Lung microvascular endothelial cell (primary cell): Measurements from ENCODE around the gene MRC2. TPM values are rescaled to one million over a fixed set of nuclear protein-coding genes. Genes with fewer than 3 reads are reported as not detected.
A peak's percentile ranks its signal among the peaks of the same experiment; 100 is the strongest.
"Not testable (repeated sequence)": the region's sequence is repeated elsewhere in the genome, so short reads cannot be mapped to it uniquely, and the experiment has no call there.

ENCODE experiments used
- DNase-seq, 2 donors: peaks; one replicate each; pipeline versions ENCODE4 v3.0.0 to v3.0.0-alpha.2; 2010; ENCODE audit warnings: low read depth in 2 of 2
- total RNA-seq: library from RNA; depleted of rRNA; stranded (reverse); fragments of >200 nt; gene quantifications from 2 replicates; pipeline ENCODE4 v1.2.1, GENCODE V29; 2014

Gene MRC2
- total RNA-seq, 1 donor from 2014 or later = 5.6 TPM

DNA sequence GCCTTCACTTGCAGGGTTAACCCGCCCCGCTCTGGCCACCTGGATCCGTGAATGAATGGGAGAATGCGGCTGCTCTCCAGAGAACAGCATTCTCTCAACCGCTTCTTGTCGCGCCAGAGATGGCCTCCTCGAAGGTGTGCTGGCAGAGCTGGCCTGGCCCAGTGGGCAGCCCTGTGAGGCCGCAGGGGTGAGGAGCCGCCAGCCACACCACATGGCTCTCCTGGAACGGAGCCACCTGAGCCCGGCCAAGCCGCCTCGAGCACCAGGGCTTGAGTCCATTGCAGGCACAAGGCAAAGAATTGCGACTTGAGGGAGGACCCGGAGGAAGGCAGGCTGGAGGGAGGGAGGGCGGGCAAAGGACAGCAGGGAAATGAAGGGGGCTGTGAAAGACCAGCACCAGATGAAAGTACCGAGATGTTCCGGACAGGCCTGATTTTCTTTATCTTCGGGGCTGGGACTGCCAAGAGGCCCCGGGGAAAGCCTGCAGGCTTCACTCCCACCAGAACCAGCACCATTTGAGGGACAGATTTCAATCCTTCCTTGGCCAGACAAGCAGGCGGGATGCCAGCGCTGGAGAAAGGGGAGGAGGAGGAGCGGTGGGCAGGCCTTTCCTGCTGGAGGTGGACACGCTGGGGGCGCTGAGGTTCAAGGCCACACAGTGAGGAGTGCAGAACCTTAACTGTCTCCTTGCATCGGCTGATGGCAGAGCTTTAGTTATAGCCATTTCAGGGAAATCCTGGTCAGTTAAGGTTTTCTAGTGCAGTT lies 69.4 kb downstream of the MRC2 start:
- no peak for DNase-seq

DNA sequence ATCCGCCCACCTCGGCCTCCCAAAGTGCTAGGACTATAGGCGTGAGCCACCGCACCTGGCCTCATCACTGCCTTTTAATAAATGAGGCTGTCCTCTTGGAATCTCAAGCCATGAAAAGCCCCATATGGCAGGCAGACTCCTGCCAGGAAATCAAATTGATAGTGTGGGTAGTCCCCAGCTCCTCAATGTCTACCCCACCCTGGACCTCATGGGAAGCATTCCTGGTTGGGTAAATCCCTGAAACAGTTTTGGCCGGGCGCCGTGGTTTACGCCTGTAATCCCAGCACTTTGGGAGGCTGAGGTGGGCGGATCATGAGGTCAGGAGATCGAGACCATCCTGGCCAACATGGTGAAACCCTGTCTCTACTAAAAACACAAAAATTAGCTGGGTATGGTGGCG lies 71.0 kb downstream of the MRC2 start:
- not testable (repeated sequence) for DNase-seq

GRCh38 chr17:62700964-62701705 lies 73.7 kb downstream of the MRC2 start:
- DNase-seq = no peak

DNA sequence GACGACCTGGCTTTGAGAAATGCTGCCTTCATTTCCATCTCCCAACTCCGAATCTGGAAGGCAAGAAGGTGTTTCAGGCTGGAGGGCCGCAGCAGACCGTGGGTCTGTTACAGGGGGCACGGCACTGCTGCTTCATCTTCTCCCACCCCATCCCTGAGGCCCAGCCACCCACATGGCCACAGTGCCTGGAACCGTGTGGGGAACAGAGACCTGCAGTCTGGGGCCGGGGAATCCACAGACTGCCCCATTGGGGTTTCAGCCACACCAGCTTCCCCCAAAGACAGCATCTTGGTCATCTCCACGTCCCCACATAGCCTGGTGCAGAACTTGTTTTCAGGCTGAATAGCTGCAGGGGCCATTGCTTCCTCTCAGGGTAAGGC lies 74.2 kb downstream of the MRC2 start:
- DNase-seq = no peak

DNA sequence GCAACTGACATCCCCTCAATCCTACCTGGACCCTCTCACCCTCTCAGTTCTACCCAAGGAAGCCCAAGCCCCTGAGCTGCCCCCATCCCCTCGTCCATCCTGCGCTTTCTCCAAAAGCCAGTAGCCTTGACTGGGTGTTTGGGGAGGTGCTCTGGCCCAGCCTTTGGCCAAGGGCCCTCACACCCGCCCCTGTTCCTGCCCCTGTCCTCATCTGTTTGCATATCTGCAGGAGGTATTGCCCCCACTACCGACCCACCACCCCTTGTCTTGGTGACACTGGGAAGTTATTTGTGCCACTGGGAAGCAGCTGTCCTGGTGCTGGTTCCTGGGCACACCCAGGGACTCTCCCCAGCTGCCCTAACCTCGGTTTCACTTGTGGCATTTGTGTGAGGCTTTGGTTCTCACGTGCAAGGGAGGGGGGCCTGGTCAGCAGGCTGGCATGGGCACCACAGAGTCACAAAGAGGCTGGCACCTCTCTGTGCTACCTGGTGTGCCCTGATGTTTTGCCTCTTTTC lies 75.3 kb downstream of the MRC2 start:
- DNase-seq = no peak

- DNase-seq = no peak
These were observed 75.8 kb downstream of the MRC2 start for GRCh38 chr17:62703261-62703775.

DNA sequence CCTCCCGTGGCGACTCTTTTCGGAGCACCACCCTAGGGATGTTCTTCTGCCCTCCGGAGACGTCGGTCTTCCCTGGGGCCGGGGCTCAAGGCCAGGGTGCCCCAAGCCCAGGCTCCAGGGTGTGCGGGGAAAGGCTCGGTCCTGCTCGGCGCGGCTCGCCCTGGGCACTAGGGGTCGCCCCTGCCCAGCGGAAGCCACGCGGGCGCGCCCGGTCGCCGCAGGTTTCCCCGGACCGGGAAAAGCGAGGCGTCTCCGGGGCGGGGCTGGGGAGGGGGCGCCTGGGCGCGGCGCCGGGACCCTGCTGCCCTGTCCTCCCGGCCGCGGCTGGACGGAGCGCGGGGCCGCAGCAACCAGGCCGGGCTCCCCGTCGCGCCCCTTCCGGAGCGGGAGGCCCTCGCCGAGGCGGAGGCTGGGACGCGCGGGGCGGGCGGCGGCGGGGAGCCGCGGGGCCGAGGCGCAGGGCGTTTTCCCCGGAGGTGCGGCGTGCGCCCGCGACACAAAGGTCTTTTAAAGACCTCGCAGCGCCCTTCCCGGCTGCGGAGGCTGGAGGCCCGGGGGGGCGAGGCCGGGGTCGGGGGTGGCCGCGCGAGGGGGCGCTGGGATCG lies 76.4 kb downstream of the MRC2 start:
- peak; percentile 67 to 79 for DNase-seq

- DNase-seq = peak in 1 of 2 donors; percentile 51
These were observed 77.0 kb downstream of the MRC2 start for GRCh38 chr17:62704381-62704971.

- peak; percentile 57 to 76 for DNase-seq
These were observed 77.8 kb downstream of the MRC2 start for GRCh38 chr17:62705156-62705777.

DNA sequence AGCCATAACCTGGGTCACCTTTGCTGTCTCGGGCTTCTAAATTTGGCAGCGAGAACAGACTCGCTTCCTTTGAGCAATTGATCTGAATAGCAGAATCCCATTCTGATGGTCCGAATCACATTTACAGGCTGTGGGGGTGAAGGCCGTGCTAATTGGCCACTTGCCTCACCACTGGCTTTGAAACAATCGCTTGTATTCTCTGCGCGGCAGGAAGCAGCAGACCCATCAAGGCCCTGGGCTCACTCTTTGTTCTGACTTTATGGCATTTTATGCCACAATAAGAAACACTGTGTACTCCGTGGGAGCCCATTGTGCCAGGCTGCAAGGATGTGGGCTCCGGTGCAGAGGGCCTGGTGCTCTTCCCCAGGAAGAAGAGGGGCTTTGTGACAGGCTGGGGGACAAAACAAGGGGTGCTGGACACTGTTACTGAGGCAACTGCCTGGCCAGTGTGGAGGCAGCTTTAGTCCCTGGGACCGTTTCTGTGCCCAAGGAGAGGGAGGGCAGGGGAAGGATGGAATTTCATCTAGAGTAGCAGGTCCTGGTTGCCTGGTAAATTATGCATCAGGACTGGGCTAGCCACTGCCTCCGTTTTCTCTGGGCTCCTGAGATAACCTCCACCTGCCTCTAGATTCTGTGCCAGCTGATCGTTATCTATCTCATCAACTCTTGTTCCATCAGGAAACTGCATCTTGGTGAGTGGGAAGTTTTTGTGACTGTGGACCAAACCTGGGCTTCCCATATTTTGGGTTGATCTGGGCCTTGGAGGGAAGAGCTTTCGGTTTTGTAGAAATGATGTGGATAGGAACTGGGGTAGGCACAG lies 78.5 kb downstream of the MRC2 start:
- DNase-seq = peak; percentile 50 to 75

- no peak for DNase-seq
These were observed 79.3 kb downstream of the MRC2 start for GRCh38 chr17:62706598-62707424.

GRCh38 chr17:62707425-62707739 lies 79.9 kb downstream of the MRC2 start:
- no peak for DNase-seq

DNA sequence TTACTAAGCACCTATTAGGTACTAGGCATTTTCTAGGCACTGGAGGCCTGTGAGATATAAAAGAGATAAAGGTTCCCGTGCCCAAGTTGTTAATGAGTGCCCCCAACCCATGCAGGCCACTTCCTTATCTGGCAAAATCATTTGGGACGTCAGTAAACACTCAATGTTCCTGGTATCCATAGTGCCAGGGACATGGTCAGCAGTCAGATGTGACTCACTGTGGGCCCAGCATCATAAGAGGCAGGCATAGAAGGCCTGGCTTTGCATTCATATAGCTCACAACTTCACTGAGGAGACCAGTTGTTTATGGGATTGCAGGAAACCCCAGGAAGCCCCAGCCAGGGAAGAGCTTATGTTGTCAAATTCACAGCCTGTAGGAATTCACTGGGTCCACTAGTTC lies 81.1 kb downstream of the MRC2 start:
- DNase-seq = no peak

GRCh38 chr17:62712171-62712581 lies 84.7 kb downstream of the MRC2 start:
- DNase-seq = no peak

DNA sequence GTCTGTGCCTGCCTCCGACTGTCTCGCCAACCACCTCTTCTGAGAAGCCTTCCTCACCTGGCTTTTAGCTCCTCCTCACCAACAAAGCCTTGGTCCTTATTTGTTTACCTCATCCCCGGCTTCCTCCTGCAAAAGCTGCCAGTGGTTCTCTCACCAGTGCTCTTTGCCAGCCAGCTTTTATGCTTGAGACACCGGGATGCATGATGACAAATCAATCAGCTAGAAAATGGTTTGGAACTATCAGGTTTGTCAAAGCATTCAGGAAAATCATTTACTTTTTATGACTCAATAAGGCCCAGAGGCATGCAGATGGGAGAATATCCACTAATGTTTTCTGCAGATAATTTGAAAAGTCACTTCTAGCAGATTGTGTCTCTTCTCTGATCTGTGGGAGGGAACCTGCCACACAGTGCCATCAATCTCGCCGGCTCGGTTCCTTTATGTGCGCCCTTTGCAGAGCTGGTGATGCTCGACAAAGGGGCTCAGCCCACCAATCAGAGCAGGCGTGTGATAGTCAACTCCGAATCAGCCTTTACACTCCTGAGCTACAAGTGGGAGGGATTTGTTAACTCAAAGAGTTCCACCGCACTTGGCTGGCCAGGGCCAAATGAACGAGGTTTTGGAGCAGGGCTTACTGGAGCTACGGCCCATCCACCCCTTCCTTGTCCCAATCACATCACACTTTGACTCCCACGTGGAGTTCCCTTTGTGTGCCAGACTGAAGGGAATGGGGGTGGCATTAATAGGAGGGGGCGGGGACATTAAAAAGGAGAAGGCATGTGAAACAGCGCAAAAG lies 85.8 kb downstream of the MRC2 start:
- no peak for DNase-seq

DNA sequence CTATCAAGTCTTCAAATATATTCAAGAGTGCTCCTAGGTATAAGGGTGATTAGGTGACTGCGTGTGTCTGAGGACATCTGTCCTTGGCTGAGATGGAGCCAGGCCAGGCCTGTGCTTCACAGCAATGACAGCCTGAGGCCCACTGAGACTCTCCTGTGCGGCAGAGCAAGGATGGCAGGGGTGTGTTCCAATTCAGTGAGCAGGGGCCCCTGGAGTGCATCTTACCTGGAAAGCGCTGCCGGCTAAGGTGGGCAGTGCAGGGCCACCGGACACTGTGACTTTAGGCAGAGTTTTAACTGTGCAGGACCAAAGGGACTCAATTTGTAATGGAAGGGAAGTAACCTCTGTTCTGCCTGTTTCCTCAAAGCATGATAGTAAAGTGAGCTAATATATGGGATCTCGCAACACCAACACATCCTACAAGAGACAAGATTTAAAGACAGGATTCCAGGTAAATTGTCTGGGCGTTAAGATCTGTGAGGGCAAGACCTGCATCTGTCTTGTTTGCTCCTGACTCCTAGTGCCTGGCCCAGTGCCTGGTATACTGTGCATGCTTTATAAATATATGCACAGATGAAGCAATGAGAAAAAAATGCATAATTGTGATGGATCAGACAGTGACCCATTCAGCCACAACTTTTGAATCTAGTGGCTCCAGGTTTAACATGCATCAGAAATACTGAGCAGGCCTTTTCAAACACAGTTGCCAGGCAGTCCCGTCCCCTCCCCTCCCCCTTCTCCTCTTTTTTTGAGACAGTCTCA lies 86.7 kb downstream of the MRC2 start:
- no peak for DNase-seq

DNA sequence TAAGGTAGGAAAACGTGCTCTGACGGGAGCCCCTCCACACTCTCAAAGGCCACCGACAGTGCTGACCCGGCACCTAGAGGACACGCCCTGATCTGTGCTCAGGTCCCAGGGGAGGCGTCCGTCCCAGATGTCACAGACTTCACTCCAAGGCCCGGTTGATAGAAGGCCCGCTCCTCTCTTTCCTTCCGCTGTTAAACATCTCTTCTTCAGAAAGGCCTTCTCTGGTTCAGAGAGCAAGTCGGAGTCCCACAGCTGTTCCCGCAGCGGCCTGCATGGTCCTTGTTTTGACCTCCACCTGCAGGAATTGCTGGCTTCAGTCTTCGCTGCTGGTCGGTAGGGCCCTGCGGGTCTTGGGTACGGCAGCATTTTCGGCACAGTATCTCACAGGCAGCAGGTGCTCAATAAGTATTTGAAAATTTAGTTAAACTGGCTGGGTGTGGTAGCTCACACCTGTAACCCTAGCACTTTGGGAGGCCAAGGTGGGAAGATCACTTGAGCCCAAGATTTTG lies 88.5 kb downstream of the MRC2 start:
- DNase-seq = no peak
